Gastrocnemius medialis (tissue), 4 donors: ENCODE data around the gene TM9SF2.

Experiments used
- CTCF ChIP-seq, 5 experiments: fragments of 450-650 bp in 3 of 5; fragments of 200-600 bp in 2 of 5; sonication (generic) in 2 of 5; IDR thresholded peaks in 4 of 5; conservative IDR thresholded peaks in 1 of 5; 1 replicate in 4 of 5; 2 replicates in 1 of 5; pipeline ENCODE4 v1.5.1; 2016 to 2019; ENCODE audit warnings: antibody characterized with exemption in 5 of 5, mild to moderate bottlenecking in 3 of 5, moderate library complexity in 3 of 5
- POLR2A ChIP-seq, 2 donors: fragments of 450-650 bp; IDR thresholded peaks; one replicate each; pipeline ENCODE4 v1.6.1; 2017; ENCODE audit warnings: antibody characterized with exemption in 2 of 2, mild to moderate bottlenecking in 2 of 2, moderate library complexity in 2 of 2

GRCh38 chr13:99525967-99526366, 24.7 kb downstream of the TM9SF2 start:
- TF ChIP-seq CTCF (IDR thresholded peaks at IDR 0.05 in 4 of 5, conservative IDR thresholded peaks at IDR 0.05 in 1 of 5) (no peak), POLR2A (IDR thresholded peaks at IDR 0.05) (no peak)
